Activated CD8-positive, alpha-beta memory T cell treated with anti-CD3 and anti-CD28 coated beads, Interleukin-2, amount 10 ng/mL, durations not matched to agents 7 days and 5 days (primary cell): ENCODE measurements around the gene KRTAP10-3. TPM values are rescaled to one million over a fixed set of nuclear protein-coding genes. Genes with fewer than 3 reads are reported as not detected.

Experiments
- ATAC-seq: fragments of 150-1000 bp; cut with Tn5 transposase; one replicate; pipeline ENCODE4 v1.10.0; 2021; ENCODE audit warnings: moderate library complexity
- CTCF ChIA-PET: fragments of 350-600 bp; sonication (Branson Sonifier 250); formaldehyde crosslinking; loops from one replicate; lab custom pipeline; 2021; ENCODE audit warnings: antibody characterized with exemption; lab: Charles Lee
- DNase-seq: peaks from one replicate; pipeline ENCODE4 v3.0.0-alpha.2; 2020
- H3K27ac Mint-ChIP-seq: one replicate; pipeline ENCODE4 v1.8.0; 2021; ENCODE audit warnings: mild to moderate bottlenecking, mixed read lengths
- H3K27me3 Mint-ChIP-seq: one replicate; pipeline ENCODE4 v1.8.0; 2021; ENCODE audit warnings: mixed read lengths
- H3K36me3 Mint-ChIP-seq: one replicate; pipeline ENCODE4 v1.8.0; 2021; ENCODE audit warnings: mild to moderate bottlenecking, mixed read lengths
- H3K4me1 Mint-ChIP-seq: one replicate; pipeline ENCODE4 v1.8.0; 2021; ENCODE audit warnings: mixed read lengths
- H3K4me3 Mint-ChIP-seq: one replicate; pipeline ENCODE4 v1.8.0; 2021; ENCODE audit warnings: mild to moderate bottlenecking, moderate library complexity, mixed read lengths
- H3K9me3 Mint-ChIP-seq: one replicate; pipeline ENCODE4 v1.8.0; 2022; ENCODE audit warnings: low read depth, mixed read lengths
- total RNA-seq, 2 experiments: library from RNA; stranded (reverse); gene quantifications; one replicate each; pipeline ENCODE4 v1.2.3, GENCODE V29; 2021

KRTAP10-3 gene
- total RNA-seq, 2 experiments from 2014 or later = not detected

DNA sequence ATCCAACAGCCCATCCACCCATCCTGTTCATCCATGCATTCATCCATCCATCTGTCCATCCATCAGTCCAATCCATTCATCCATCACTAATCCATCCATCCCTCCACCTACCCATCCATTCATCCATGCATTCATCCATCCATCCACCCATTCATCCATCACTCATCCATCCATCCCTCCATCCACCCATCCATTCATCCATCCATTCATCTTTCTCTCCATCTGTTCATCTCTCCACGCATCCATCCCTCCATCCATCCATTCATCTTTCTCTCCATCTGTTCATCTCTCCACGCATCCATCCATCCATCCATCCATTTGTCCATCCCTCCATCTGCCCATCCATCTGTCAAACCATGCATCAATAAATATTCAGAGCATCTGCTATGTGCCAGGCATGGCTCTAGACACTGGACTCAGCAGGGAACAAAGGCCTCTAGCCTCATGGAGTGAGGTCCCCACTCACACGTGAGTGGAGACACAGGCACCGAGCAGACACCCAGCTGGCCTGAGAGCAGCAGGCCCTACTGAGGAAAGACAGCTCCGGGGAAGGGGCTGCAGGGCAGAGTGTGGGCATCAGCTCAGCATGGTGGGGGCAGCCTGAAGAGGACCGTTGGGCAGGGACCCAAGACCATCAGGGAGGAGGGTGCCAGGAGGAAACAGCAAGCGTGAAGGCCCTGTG is 28.2 kb downstream of the KRTAP10-3 start:
- no peaks in the 10 kb centered on the region for H3K27me3 Mint-ChIP-seq
- H3K27ac Mint-ChIP-seq = no peak overlapping the region
- H3K9me3 Mint-ChIP-seq = peaks cover 2% of the 10 kb centered on the region
- CTCF ChIA-PET = no interaction called here
- ATAC-seq = no peak
- H3K36me3 Mint-ChIP-seq = no peaks in the 10 kb centered on the region
- DNase-seq = no peak
- no peaks in the 10 kb centered on the region for H3K4me1 Mint-ChIP-seq
- H3K4me3 Mint-ChIP-seq = no peak overlapping the region

DNA sequence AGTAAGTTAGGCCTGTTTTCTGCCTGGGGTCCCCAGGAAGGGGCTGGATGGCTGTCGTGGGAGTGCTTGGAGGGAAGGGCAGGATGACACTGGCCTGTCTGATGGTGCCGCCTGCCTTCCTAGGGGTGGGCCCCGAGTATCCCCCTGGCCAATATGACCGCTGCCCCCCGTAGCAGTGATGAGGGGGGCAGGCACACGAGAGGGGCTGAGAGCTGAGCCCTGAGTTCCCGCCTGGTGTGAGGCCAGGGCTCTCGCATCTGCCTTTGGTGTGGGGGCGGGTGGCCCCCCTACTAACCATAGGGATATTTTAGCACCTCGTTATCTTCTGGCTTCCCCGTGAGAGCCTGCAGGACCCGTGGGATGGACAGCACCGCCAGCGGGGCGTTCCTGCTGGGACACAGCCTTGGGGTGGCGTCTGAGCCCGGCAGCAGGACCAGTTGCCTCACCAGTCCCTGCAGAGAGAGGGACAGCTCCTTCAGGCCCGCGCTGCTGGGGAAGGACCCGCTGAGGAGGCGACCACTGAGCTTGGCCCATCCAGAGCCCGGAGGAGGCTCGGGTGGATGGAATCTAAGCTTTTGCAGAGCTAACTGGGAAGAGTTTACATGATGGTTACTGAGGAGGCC is 29.0 kb downstream of the KRTAP10-3 start:
- Mint-ChIP-seq H3K4me3 (no peak overlapping the region), H3K4me1 (no peaks in the 10 kb centered on the region), H3K9me3 (peaks cover 2% of the 10 kb centered on the region), H3K27ac (no peak overlapping the region), H3K36me3 (no peaks in the 10 kb centered on the region), H3K27me3 (no peaks in the 10 kb centered on the region)
- CTCF ChIA-PET = no interaction called here
- DNase-seq = no peak
- ATAC-seq = no peak

DNA sequence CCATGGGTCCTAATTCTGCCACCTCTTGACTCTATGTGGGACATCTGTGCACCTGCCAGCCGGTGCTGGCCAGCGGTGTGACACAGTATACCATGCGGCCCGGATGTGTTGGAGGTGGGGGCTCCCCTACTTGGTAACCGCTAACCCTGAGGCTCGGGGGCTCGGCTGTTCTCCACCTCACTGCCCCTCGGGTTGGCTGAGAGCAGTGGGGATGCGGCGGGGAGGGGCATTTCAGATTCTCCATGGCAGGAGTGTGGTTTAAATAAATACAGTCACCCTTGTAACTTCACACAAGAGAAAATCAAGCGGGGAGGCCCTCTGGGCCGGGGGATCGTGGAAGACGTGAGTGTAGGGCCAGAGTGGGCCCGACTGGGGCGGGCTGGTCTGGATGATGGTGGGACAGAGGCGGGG is 29.6 kb downstream of the KRTAP10-3 start:
- ATAC-seq (no peak), DNase-seq (no peak)
- Mint-ChIP-seq H3K4me3 (no peak overlapping the region), H3K9me3 (no peaks in the 10 kb centered on the region), H3K4me1 (no peaks in the 10 kb centered on the region), H3K27me3 (no peaks in the 10 kb centered on the region), H3K27ac (no peak overlapping the region), H3K36me3 (no peaks in the 10 kb centered on the region)
- CTCF ChIA-PET = no interaction called here

DNA sequence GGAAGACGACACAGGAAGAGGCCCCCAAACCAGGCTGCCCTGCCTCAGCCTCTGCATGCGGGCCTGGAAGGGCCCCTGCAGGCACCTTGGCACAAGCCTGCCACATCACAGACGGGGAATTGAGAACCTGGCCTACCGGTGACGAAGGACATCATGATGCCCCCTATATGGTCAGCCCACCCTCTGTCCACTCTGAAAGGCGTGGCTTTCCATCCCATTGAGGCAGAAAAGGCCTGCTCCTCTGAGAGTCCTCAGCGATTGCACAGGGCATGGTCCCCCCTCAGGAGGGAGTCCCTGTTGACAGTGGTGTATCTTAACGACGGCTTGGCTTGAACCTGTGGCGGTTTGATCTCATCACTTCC is 30.0 kb downstream of the KRTAP10-3 start:
- DNase-seq = no peak
- CTCF ChIA-PET = no interaction called here
- Mint-ChIP-seq H3K36me3 (no peaks in the 10 kb centered on the region), H3K4me1 (no peaks in the 10 kb centered on the region), H3K9me3 (no peaks in the 10 kb centered on the region), H3K27ac (no peak overlapping the region), H3K27me3 (no peaks in the 10 kb centered on the region), H3K4me3 (no peak overlapping the region)
- ATAC-seq = no peak

DNA sequence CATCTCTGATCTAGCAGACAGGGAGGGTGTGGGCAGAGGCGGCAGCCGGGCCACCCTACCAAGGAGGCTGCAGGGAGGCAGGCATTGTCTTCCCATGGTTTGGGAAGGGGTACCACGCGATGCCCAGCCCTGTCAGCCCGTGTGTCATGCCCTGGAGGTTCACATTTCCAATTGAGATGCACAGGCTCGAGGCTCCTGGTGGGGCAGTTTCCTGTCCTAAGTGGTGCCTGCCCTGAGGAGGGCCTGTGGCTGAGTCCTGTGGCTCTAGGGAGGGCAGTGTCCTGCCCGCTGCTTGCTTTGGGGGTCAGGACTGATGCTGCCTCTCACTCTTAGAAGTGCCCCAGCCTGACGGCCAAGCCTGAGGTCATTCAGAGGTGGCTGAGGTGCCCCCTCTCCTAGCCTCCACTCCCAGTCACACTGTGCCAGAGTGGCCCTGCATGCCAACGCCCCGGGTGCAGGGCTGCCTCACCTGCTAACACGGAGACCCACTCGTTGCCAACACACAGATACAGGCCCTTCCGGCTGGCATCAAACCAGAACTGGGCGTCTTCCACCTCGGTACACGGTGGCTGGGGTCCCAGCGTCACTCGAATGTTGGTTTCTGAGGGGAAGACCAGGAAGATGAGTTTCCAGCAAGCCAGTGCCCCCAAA is 30.5 kb downstream of the KRTAP10-3 start:
- H3K9me3 Mint-ChIP-seq = no peaks in the 10 kb centered on the region
- H3K27ac Mint-ChIP-seq = no peak overlapping the region
- H3K4me3 Mint-ChIP-seq = no peak overlapping the region
- CTCF ChIA-PET = no interaction called here
- DNase-seq (no peak), ATAC-seq (no peak)
- no peaks in the 10 kb centered on the region for H3K27me3 Mint-ChIP-seq
- H3K4me1 Mint-ChIP-seq = no peaks in the 10 kb centered on the region
- no peaks in the 10 kb centered on the region for H3K36me3 Mint-ChIP-seq

DNA sequence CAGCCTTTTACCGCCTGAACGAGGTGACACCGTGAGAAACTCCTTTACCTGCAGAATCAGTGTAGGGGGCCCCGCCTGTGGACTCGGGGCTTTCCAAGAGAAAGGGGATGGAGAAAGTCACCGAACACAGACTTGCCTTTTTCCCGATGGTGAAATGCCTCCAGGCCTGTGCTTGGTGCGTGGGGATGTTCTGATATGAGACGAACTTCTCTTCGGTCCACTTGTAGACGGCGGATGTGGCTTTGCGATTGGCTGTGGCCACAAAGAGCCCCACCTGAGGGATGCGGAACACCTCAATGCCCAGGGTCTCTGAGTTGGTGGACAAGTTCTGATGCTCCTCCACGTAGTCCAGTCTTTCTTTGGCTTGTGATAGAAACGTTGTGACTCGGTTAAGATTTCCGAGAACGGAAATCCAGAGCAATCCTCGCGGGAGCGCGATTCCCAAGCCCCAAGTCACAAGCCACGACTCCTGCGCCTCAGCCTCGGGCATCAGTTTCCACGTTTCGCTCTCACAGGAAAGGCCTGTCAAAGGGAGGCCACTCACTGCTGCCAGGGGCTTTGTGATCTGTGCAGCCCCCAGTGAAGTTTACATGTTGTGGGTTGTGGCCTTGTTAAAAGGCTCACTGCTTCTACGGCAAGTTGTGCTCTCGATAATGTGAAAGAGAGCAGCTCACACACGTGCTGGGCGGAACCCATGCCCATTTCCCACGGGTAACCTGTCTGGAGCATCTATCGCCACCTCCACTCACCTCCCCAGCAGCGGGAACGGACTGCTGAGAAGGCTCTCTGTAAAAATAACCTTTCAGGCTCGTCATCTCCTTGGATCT is 31.2 kb downstream of the KRTAP10-3 start:
- ATAC-seq (no peak), DNase-seq (no peak)
- H3K36me3 Mint-ChIP-seq = no peaks in the 10 kb centered on the region
- H3K27ac Mint-ChIP-seq = no peak overlapping the region
- no peaks in the 10 kb centered on the region for H3K27me3 Mint-ChIP-seq
- H3K4me3 Mint-ChIP-seq = no peak overlapping the region
- CTCF ChIA-PET = no interaction called here
- H3K9me3 Mint-ChIP-seq = no peaks in the 10 kb centered on the region
- H3K4me1 Mint-ChIP-seq = no peaks in the 10 kb centered on the region

DNA sequence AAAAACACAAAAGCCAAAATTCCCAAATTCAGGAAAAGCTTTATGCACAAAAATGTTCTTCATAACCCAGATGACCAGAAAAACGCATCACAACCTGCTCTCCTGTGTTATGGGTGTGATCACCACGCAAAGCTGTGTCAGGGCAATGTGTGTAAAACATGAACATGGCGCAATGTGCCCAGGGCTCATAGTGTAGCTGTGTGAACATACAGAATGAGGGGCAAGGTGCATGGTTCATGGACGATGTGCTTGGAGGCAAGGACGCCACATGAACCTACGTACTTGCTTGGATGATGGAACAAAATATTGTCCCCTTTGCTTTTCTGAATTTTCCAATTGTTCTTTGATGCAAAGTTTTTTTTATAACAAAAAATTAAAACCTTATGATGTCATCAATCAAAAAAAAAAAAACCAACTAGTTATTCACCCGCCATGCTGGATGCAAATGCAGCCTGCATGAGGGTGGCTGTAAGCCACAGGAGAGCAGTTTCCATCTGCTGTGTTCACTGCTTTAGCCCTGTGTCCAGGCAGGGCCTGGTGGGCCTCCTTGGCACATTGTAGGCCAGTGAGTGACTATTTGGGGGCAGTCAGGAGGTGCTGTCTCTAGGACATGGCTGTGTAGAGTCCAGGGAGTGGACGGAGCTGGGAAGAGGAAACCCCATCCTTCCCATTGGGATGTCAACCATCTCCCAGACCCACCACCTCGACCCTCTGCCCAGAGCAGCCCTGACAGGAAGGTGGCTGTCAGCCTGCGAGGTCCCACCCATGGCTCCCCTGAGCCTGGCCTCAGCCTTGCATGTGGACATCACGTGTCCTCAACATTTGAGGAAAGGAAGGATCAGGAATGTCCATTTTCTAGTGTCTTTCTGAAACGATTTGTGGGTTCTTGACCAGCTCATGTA is 32.2 kb downstream of the KRTAP10-3 start:
- ATAC-seq (no peak), DNase-seq (no peak)
- Mint-ChIP-seq H3K36me3 (no peaks in the 10 kb centered on the region), H3K9me3 (no peaks in the 10 kb centered on the region), H3K4me3 (no peak overlapping the region), H3K4me1 (no peaks in the 10 kb centered on the region), H3K27me3 (no peaks in the 10 kb centered on the region), H3K27ac (no peak overlapping the region)
- CTCF ChIA-PET = no interaction called here

DNA sequence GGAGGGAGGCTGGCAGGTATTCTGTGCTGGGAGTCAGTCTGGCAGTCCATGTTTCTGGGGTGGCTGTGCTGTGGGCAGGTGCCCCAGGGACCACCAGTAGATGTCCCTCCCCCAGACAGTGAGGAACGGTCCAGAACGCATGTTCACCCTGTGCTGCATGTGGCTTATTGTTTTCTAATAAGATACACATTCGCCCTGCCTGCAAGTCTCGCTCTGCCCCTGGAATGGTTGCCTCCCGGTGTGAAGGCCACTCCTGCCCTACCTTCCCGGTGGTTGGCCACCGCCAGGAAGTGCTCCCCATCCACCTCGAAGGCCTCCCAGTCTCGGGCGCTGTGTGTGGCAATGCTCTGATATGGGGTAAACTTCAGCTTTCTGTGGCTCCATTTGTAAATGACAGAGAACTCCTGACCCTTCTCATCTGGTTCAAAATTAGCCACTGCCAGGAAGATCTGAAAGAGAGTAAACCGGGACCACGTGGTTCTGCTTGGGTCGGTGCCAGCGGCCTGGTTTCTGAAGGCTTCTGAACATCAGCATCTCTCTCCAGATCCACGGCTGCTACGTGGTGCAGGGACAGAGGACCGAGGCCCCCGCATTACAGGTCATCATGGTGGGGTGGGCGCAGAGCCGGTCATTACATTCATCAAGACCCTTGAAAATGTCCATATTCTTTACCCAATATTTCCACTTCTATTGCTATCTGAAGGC is 33.1 kb downstream of the KRTAP10-3 start:
- CTCF ChIA-PET = no interaction called here
- ATAC-seq (no peak), DNase-seq (no peak)
- no peaks in the 10 kb centered on the region for H3K36me3 Mint-ChIP-seq
- H3K4me1 Mint-ChIP-seq = no peaks in the 10 kb centered on the region
- no peak overlapping the region for H3K27ac Mint-ChIP-seq
- no peaks in the 10 kb centered on the region for H3K9me3 Mint-ChIP-seq
- H3K27me3 Mint-ChIP-seq = no peaks in the 10 kb centered on the region
- H3K4me3 Mint-ChIP-seq = no peak overlapping the region

DNA sequence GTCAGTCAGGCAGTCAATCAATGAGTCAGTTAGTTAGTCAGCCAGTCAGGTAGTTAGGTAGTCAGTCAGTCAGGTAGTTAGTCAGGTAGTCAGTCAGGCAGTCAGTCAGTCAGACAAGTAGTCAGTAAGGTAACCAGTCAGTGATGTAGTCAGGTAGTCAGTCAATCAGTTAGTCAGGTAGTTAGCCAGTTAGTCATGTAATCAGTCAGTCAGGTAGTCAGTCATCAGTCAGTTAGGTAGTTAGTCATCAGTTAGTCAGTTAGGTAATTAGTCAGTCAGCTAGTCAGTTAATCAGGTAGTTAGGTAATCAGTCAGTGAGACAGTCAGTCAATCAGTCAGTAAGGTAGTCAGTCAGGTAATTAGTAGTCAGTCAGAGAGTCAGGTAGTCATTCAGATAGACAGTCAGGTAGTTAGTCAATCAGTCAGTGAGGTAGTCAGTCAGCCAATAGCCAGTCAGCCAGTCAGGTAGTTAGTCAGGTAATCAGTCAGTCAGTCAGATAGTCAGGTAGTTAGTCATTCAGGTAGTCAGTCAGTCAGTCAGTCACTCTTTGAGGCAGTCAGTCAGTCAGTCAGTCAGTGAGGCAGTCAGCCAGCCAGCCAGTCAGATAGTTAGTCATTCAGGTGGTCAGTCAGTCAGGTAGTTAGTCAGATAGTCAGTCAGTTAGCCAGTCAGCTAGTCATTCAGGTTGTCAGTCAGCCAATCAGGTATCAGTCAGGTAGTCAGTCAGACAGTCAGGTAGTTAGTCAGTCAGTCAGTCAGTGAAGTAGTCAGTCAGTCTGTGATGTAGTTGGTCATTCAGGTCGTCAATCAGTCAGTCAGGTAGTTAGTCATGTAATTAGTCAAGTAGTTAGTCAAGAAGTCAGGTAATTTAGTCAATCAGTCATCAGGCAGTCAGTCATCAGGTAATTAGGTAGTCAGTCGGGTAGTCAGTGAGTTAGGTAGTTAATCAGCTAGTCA is 33.9 kb downstream of the KRTAP10-3 start:
- Mint-ChIP-seq H3K27me3 (no peaks in the 10 kb centered on the region), H3K36me3 (no peaks in the 10 kb centered on the region), H3K4me3 (no peak overlapping the region), H3K9me3 (no peaks in the 10 kb centered on the region), H3K27ac (no peak overlapping the region), H3K4me1 (no peaks in the 10 kb centered on the region)
- ATAC-seq (no peak), DNase-seq (no peak)
- CTCF ChIA-PET = no interaction called here

DNA sequence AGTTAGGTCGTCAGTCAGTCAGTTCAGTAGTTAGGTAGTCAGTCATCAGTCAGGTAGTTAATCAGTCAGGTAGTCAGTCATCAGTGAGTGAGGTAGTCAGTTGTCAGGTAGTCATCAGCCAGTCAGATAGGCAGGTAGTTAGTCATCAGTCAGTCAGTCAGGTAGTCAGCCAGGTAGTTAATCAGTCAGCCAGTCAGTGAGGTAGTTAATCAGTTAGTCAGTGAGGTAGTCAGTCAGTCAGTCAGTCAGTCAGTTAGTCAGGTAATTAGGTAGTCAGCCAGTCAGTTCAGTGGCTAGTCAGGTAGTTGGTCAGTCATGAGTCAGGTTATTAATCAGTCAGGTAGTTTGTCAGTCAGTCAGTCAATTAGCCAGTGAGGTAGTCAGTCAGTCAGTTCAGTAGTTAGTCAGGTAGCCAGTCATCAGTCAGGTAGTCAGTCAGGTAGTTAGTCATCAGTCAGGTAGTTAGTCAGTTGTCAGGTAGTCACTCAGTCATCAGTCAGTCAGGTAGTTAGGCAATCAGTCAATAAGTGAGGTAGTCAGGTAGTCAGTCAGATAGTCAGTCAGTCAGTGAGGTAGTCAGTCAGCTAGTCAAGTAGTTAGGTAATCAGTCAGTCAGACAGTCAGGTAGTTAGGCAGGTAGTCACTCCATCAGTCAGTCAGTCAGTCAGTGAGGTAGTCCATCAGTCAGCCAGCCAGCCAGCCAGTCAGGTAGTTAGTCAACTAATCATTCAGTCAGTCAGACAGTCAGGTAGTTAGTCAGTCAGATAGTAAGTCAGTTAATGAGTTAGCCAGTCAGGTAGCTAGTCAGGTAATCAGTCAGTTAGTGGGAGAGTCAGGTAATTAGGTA is 34.8 kb downstream of the KRTAP10-3 start:
- DNase-seq = no peak
- CTCF ChIA-PET = no interaction called here
- no peak overlapping the region for H3K4me3 Mint-ChIP-seq
- H3K27me3 Mint-ChIP-seq = no peaks in the 10 kb centered on the region
- no peaks in the 10 kb centered on the region for H3K4me1 Mint-ChIP-seq
- no peaks in the 10 kb centered on the region for H3K36me3 Mint-ChIP-seq
- no peak overlapping the region for H3K27ac Mint-ChIP-seq
- H3K9me3 Mint-ChIP-seq = no peaks in the 10 kb centered on the region
- no peak for ATAC-seq

DNA sequence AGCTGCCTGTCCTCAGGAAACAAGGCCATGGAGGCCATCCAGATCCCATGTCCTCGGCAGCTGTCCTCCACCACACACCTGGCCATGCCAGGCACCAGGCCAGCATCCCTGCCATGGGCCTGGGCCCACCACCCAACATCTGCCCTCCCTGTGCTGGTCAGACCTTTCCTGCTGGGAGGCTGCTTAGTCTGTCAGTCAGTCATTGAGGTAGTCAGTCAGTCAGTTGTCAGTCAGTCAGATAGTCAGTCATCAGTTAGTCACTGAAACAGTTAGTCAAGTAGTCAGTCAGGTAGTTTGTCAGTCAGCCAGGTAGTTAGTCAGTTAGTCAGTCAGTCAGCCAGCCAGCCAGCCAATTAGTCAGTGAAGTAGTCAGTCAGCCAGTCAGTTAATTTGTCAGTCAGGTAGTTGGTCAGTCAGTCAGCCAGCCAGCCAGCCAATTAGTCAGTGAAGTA is 35.8 kb downstream of the KRTAP10-3 start:
- ATAC-seq (no peak), DNase-seq (no peak)
- Mint-ChIP-seq H3K4me1 (no peaks in the 10 kb centered on the region), H3K4me3 (no peak overlapping the region), H3K27ac (no peak overlapping the region), H3K27me3 (no peaks in the 10 kb centered on the region), H3K9me3 (no peaks in the 10 kb centered on the region), H3K36me3 (no peaks in the 10 kb centered on the region)
- CTCF ChIA-PET = no interaction called here
